VCaP (cell line): Measurements from ENCODE around the gene SAP30L.

Experiments
- H3K27ac ChIP-seq: fragments of 450-650 bp; 2 replicates; pipeline ENCODE4 v1.5.1; 2017
- CTCF ChIP-seq: fragments of 450-650 bp; conservative IDR thresholded peaks from 2 replicates; pipeline ENCODE4 v1.5.1; 2017; ENCODE audit warnings: mild to moderate bottlenecking, moderate library complexity

SAP30L gene

GRCh38 chr5:154410008-154410407 is 35.8 kb upstream of the SAP30L start:
- no peak for TF ChIP-seq CTCF
- no peak overlapping the region for H3K27ac ChIP-seq

- H3K27ac ChIP-seq, result no peak overlapping the region
- TF ChIP-seq CTCF, result no peak
Observed at GRCh38 chr5:154410786-154411185, 35.0 kb upstream of the SAP30L start.

GRCh38 chr5:154411338-154411737 is 34.5 kb upstream of the SAP30L start:
- no peak overlapping the region for H3K27ac ChIP-seq
- no peak for TF ChIP-seq CTCF

- no peak for TF ChIP-seq CTCF
- no peak overlapping the region for H3K27ac ChIP-seq
Observed at GRCh38 chr5:154412316-154412715, 33.5 kb upstream of the SAP30L start.

GRCh38 chr5:154412925-154413324 is 32.9 kb upstream of the SAP30L start:
- no peak for TF ChIP-seq CTCF

GRCh38 chr5:154415114-154415513 is 30.7 kb upstream of the SAP30L start:
- no peak for TF ChIP-seq CTCF
- no peak overlapping the region for H3K27ac ChIP-seq

More at GRCh38 chr5:154412925-154413324, 32.9 kb upstream of the SAP30L start:
- no peak overlapping the region for H3K27ac ChIP-seq

- no peak overlapping the region for H3K27ac ChIP-seq
- no peak for TF ChIP-seq CTCF
Observed at GRCh38 chr5:154418344-154418820, 27.4 kb upstream of the SAP30L start.
